H9 (cell line): ENCODE results near the gene CLMN. TPM values are rescaled to one million over a fixed set of nuclear protein-coding genes. Genes with fewer than 3 reads are reported as not detected.
A peak's percentile ranks its signal among the peaks of the same experiment; 100 is the strongest.

Experiments used
- DNase-seq: peaks from one replicate; pipeline ENCODE4 v3.0.0-alpha.2; 2017
- H2AFZ ChIP-seq: one replicate; pipeline ENCODE4 v1.6.1; 2013; ENCODE audit warnings: mild to moderate bottlenecking, low read length, control low read depth, moderate library complexity
- H2AK5ac ChIP-seq: 2 replicates; pipeline ENCODE4 v1.6.1; 2013; ENCODE audit warnings: low read length, control low read depth, mixed read lengths; ENCODE audit not compliant: insufficient read length
- H2BK120ac ChIP-seq: one replicate; pipeline ENCODE4 v1.6.1; 2013; ENCODE audit warnings: low read depth, mild to moderate bottlenecking, low read length, control low read depth, inconsistent platforms; ENCODE audit not compliant: poor library complexity, severe bottlenecking
- H2BK12ac ChIP-seq: 2 replicates; pipeline ENCODE4 v1.6.1; 2013; ENCODE audit warnings: low read length, control low read depth, mixed read lengths, low read depth; ENCODE audit not compliant: insufficient read length
- H2BK15ac ChIP-seq: 2 replicates; pipeline ENCODE4 v1.6.1; 2013; ENCODE audit warnings: low read depth, low read length, control low read depth
- H2BK20ac ChIP-seq: one replicate; pipeline ENCODE4 v1.6.1; 2013; ENCODE audit warnings: low read depth, mild to moderate bottlenecking, low read length, control low read depth, inconsistent platforms; ENCODE audit not compliant: poor library complexity, severe bottlenecking
- H2BK5ac ChIP-seq: 2 replicates; pipeline ENCODE4 v1.6.1; 2013; ENCODE audit warnings: low read length, control low read depth, mixed read lengths; ENCODE audit not compliant: insufficient read length
- H3K14ac ChIP-seq: 2 replicates; pipeline ENCODE4 v1.6.1; 2013; ENCODE audit warnings: low read length, control low read depth; ENCODE audit not compliant: insufficient read depth
- H3K18ac ChIP-seq: 2 replicates; pipeline ENCODE4 v1.6.1; 2013; ENCODE audit warnings: low read depth, mild to moderate bottlenecking, mixed read lengths, low read length, control low read depth; ENCODE audit not compliant: insufficient read length
- H3K23ac ChIP-seq: 2 replicates; pipeline ENCODE4 v1.6.1; 2013; ENCODE audit warnings: low read length, control low read depth, mixed read lengths, low read depth; ENCODE audit not compliant: insufficient read length
- H3K23me2 ChIP-seq: 2 replicates; pipeline ENCODE4 v1.6.1; 2013; ENCODE audit warnings: low read depth, mild to moderate bottlenecking, mixed read lengths, low read length, control low read depth; ENCODE audit not compliant: insufficient read length, poor library complexity, severe bottlenecking
- H3K27ac ChIP-seq: 2 replicates; pipeline ENCODE4 v1.5.1; 2013; ENCODE audit warnings: low read length, control low read depth, mixed read lengths, low read depth; ENCODE audit not compliant: insufficient read length
- H3K27me3 ChIP-seq: 2 replicates; pipeline ENCODE4 v1.6.1; 2013; ENCODE audit warnings: low read length, control low read depth, inconsistent platforms; ENCODE audit not compliant: insufficient read depth
- H3K4ac ChIP-seq: 2 replicates; pipeline ENCODE4 v1.6.1; 2013; ENCODE audit warnings: low read depth, mild to moderate bottlenecking, control low read depth, inconsistent platforms, low read length, moderate library complexity
- H3K4me1 ChIP-seq: 2 replicates; pipeline ENCODE4 v1.6.1; 2013; ENCODE audit warnings: low read length, control low read depth, inconsistent platforms; ENCODE audit not compliant: insufficient read depth
- H3K4me2 ChIP-seq: 2 replicates; pipeline ENCODE4 v1.6.1; 2013; ENCODE audit warnings: low read length, control low read depth, mixed read lengths; ENCODE audit not compliant: insufficient read length, insufficient read depth
- H3K56ac ChIP-seq: 2 replicates; pipeline ENCODE4 v1.6.1; 2013; ENCODE audit warnings: low read depth, mild to moderate bottlenecking, mixed read lengths, low read length, control low read depth; ENCODE audit not compliant: insufficient read length
- H3K79me1 ChIP-seq: 2 replicates; pipeline ENCODE4 v1.6.1; 2013; ENCODE audit warnings: low read depth, mild to moderate bottlenecking, moderate library complexity, low read length, control low read depth, inconsistent platforms; ENCODE audit not compliant: insufficient read depth, poor library complexity, severe bottlenecking
- H3K79me2 ChIP-seq: 2 replicates; pipeline ENCODE4 v1.6.1; 2013; ENCODE audit warnings: low read length, control low read depth, inconsistent platforms; ENCODE audit not compliant: insufficient read depth
- H3K9ac ChIP-seq: 2 replicates; pipeline ENCODE4 v1.6.1; 2013; ENCODE audit warnings: low read length, control low read depth, mixed read lengths; ENCODE audit not compliant: insufficient read length; ENCODE audit errors: extremely low read depth
- H3K9me3 ChIP-seq: one replicate; pipeline ENCODE4 v1.6.1; 2013; ENCODE audit warnings: low read depth, low read length, inconsistent platforms; ENCODE audit not compliant: control insufficient read depth
- H3T11ph ChIP-seq: one replicate; pipeline ENCODE4 v1.6.1; 2013; ENCODE audit warnings: mild to moderate bottlenecking, low read length, control low read depth, inconsistent platforms
- H4K20me1 ChIP-seq: one replicate; pipeline ENCODE4 v1.6.1; 2013; ENCODE audit not compliant: control insufficient read depth, insufficient read length, insufficient read depth
- H4K5ac ChIP-seq: 2 replicates; pipeline ENCODE4 v1.6.1; 2013; ENCODE audit warnings: low read depth, mild to moderate bottlenecking, mixed read lengths, low read length, control low read depth; ENCODE audit not compliant: insufficient read length
- H4K8ac ChIP-seq: replicated peaks from 2 replicates; pipeline ENCODE4 v1.6.1; 2013; ENCODE audit warnings: low read length, control low read depth, mixed read lengths, low read depth; ENCODE audit not compliant: insufficient read length
- H4K91ac ChIP-seq: 2 replicates; pipeline ENCODE4 v1.6.1; 2013; ENCODE audit warnings: low read depth, mild to moderate bottlenecking, moderate library complexity, mixed read lengths, low read length, control low read depth; ENCODE audit not compliant: insufficient read length
- H3K27ac Mint-ChIP-seq, 3 experiments: 2 replicates in 2 of 3; 3 replicates in 1 of 3; pipeline ENCODE4 v1.8.0; 2020 to 2021; ENCODE audit warnings: mixed read lengths in 3 of 3, mild to moderate bottlenecking in 1 of 3, moderate library complexity in 1 of 3
- H3K27me3 Mint-ChIP-seq: 2 replicates; pipeline ENCODE4 v1.8.0; 2021; ENCODE audit warnings: low read depth, mild to moderate bottlenecking, moderate library complexity, mixed read lengths
- H3K36me3 Mint-ChIP-seq, 3 experiments: 2 replicates in 2 of 3; 3 replicates in 1 of 3; pipeline ENCODE4 v1.8.0; 2020 to 2021; ENCODE audit warnings: low read depth in 3 of 3, mixed read lengths in 3 of 3; ENCODE audit not compliant: insufficient read depth in 1 of 3
- H3K4me1 Mint-ChIP-seq, 2 experiments: 2 replicates each; pipeline ENCODE4 v1.8.0; 2020; ENCODE audit warnings: mixed read lengths in 2 of 2
- H3K4me3 Mint-ChIP-seq, 2 experiments: 2 replicates in 1 of 2; 3 replicates in 1 of 2; pipeline ENCODE4 v1.8.0; 2020 to 2021; ENCODE audit warnings: mild to moderate bottlenecking in 2 of 2, mixed read lengths in 2 of 2, moderate library complexity in 1 of 2
- H3K9me3 Mint-ChIP-seq, 2 experiments: 2 replicates in 1 of 2; 3 replicates in 1 of 2; pipeline ENCODE4 v1.8.0; 2020; ENCODE audit warnings: mild to moderate bottlenecking in 2 of 2, mixed read lengths in 2 of 2, moderate library complexity in 1 of 2
- WGBS: extraction: QIAGEN DNeasy Blood & Tissue Kit; methylation state at CpG from one replicate; pipeline ENCODE4 v1.1.7; 2013; ENCODE audit warnings: missing lambda C conversion rate, low lambda C conversion rate, mixed read lengths; ENCODE audit not compliant: insufficient read length; ENCODE audit errors: extremely low coverage; 5-methylcytosine and 5-hydroxymethylcytosine counted together
- total RNA-seq: library from RNA; stranded (reverse); gene quantifications from 2 replicates; pipeline ENCODE4 v1.2.1, GENCODE V29; 2021
- TF ChIP-seq, protein P1 (sequence below): fragments of 200-600 bp; sonication (generic); conservative IDR thresholded peaks from 3 replicates; pipeline ENCODE4 v1.8.0; 2021; ENCODE audit warnings: antibody characterized with exemption, mild to moderate bottlenecking

Gene CLMN
- total RNA-seq, 1 experiment from 2014 or later, result 7.6 TPM

DNA sequence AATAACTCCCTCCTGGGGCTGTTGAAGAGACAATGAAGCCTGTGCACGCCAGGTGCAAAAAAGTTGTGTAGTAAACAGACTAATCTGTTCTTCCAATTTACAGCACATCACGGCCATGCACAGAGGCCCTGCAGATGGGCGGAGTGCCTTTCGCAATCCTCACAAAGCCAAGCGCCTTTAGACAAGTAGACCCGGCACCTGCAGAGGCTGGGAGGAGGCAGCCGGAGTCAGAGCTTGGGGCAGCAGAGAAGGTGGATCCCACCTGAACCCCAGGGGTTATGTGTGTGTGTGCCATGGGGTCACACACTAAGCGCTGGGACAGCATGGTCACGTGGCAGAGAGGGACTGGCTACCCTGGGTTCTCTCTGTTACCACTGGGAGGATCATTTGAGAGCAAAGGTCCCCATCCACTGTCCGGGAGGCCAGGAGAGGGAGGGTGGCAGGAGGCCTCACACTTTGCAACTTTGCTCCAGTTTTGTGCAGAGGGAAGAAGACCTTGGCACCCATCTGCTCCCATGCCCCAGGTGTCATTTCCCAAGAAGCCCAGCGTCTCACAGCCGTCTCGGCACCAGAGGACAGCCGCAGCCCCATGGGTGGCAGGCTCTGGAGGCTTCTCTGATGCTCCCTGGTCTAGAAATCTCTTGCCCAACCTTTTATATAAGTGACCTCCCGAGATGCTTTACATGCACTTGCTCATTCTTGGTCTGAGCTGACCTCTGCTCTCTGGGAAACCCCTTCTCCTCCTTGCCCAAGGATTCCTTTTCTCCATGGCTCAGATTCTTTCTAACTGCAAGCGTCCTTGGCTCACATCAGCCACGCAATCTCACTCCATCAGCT is 82.4 kb downstream of the CLMN start:
- DNase-seq, result no peak
- H3K23me2 ChIP-seq, result no peaks in the 10 kb centered on the region
- no peaks in the 10 kb centered on the region for H3K79me1 ChIP-seq
- H3K56ac ChIP-seq, result no peak overlapping the region
- no peaks in the 10 kb centered on the region for H3K9me3 ChIP-seq
- no peak overlapping the region for H2BK5ac ChIP-seq
- H3K27ac ChIP-seq, result no peak overlapping the region
- H3K27me3 ChIP-seq, result no peaks in the 10 kb centered on the region
- H3K79me2 ChIP-seq, result no peaks in the 10 kb centered on the region
- H3K23ac ChIP-seq, result no peak overlapping the region
- H4K91ac ChIP-seq, result no peak overlapping the region
- no peaks in the 10 kb centered on the region for H4K20me1 ChIP-seq
- H2AFZ ChIP-seq, result no peak overlapping the region
- Mint-ChIP-seq H3K27me3 (no peaks in the 10 kb centered on the region; the same call in 1 of the 2 replicates), H3K4me3 (no peak overlapping the region), H3K9me3 (no peaks in the 10 kb centered on the region), H3K27ac (peak overlapping the region in 1 of 3 experiments; percentile 30; a peak in 1 of 7 replicates), H3K36me3 (no peaks in the 10 kb centered on the region; a peak in 1 of 7 replicates), H3K4me1 (peaks cover 19 to 23% of the 10 kb centered on the region in 2 experiments)
- no peak overlapping the region for H3K18ac ChIP-seq
- no CpG with 5 or more reads among the region's 17 CpGs for WGBS
- no peak overlapping the region for H2AK5ac ChIP-seq
- H2BK12ac ChIP-seq, result no peak overlapping the region
- H3K4ac ChIP-seq, result no peak overlapping the region
- no peak overlapping the region for H3T11ph ChIP-seq
- H4K5ac ChIP-seq, result no peak overlapping the region
- no peak overlapping the region for H2BK15ac ChIP-seq
- H4K8ac ChIP-seq, result no peak overlapping the region
- H3K4me1 ChIP-seq, result no peaks in the 10 kb centered on the region
- TF ChIP-seq, protein P1, sequence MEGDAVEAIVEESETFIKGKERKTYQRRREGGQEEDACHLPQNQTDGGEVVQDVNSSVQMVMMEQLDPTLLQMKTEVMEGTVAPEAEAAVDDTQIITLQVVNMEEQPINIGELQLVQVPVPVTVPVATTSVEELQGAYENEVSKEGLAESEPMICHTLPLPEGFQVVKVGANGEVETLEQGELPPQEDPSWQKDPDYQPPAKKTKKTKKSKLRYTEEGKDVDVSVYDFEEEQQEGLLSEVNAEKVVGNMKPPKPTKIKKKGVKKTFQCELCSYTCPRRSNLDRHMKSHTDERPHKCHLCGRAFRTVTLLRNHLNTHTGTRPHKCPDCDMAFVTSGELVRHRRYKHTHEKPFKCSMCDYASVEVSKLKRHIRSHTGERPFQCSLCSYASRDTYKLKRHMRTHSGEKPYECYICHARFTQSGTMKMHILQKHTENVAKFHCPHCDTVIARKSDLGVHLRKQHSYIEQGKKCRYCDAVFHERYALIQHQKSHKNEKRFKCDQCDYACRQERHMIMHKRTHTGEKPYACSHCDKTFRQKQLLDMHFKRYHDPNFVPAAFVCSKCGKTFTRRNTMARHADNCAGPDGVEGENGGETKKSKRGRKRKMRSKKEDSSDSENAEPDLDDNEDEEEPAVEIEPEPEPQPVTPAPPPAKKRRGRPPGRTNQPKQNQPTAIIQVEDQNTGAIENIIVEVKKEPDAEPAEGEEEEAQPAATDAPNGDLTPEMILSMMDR, result no peak
- peak overlapping the region; percentile 8; the same call in 1 of the 2 replicates for H3K14ac ChIP-seq
- no peak overlapping the region for H3K4me2 ChIP-seq
- no peak overlapping the region for H2BK20ac ChIP-seq
- no peak overlapping the region for H2BK120ac ChIP-seq
- H3K9ac ChIP-seq, result no peak overlapping the region
